Esophagus muscularis mucosa (tissue), 4 donors: ENCODE results near the gene NGEF. TPM values are rescaled to one million over a fixed set of nuclear protein-coding genes. Genes with fewer than 3 reads are reported as not detected.

Experiments used
- DNase-seq: peaks from one replicate; pipeline ENCODE4 v3.0.0-alpha.2; 2017; ENCODE audit errors: extremely low spot score
- H3K27ac ChIP-seq, 4 donors: fragments of 200-600 bp; sonication (generic); replicated peaks in 1 of 4; 1 replicate in 3 of 4; 2 replicates in 1 of 4; pipeline ENCODE4 v1.5.1; 2016 to 2019; ENCODE audit warnings: mild to moderate bottlenecking in 1 of 4
- H3K27me3 ChIP-seq, 4 donors: fragments of 200-600 bp; sonication (generic); one replicate each; pipeline versions ENCODE4 v1.5.1 to v1.6.0; 2016 to 2019
- H3K36me3 ChIP-seq, 4 donors: fragments of 200-600 bp; sonication (generic); one replicate each; pipeline ENCODE4 v1.5.1; 2016 to 2019
- H3K4me1 ChIP-seq, 4 donors: fragments of 200-600 bp; sonication (generic); one replicate each; pipeline ENCODE4 v1.5.1; 2016 to 2019
- H3K4me3 ChIP-seq, 4 donors: fragments of 200-600 bp; sonication (generic); 1 replicate in 2 of 4; 2 replicates in 2 of 4; pipeline ENCODE4 v1.5.1; 2016 to 2019; ENCODE audit warnings: mild to moderate bottlenecking in 4 of 4, moderate library complexity in 1 of 4
- H3K9me3 ChIP-seq, 4 donors: fragments of 200-600 bp; sonication (generic); 1 replicate in 3 of 4; 2 replicates in 1 of 4; pipeline ENCODE4 v1.5.1; 2016 to 2019
- CTCF ChIP-seq, 3 experiments: fragments of 200-600 bp in 2 of 3; fragments of 450-650 bp in 1 of 3; sonication (generic) in 2 of 3; IDR thresholded peaks; one replicate each; pipeline ENCODE4 v1.5.1; 2017 to 2019; ENCODE audit warnings: antibody characterized with exemption in 3 of 3, mild to moderate bottlenecking in 2 of 3, moderate library complexity in 1 of 3
- EP300 ChIP-seq: sonication (generic); formaldehyde crosslinking; IDR thresholded peaks from one replicate; pipeline ENCODE4 v1.6.1; 2017; ENCODE audit warnings: antibody characterized with exemption
- POLR2A ChIP-seq: fragments of 450-650 bp; IDR thresholded peaks from one replicate; pipeline ENCODE4 v1.6.1; 2017; ENCODE audit warnings: antibody characterized with exemption, moderate library complexity, mild to moderate bottlenecking, low read depth
- POLR2AphosphoS5 ChIP-seq, 2 donors: sonication (generic); formaldehyde crosslinking; IDR thresholded peaks; one replicate each; pipeline ENCODE4 v1.6.1; 2017; ENCODE audit warnings: antibody characterized with exemption in 2 of 2
- WGBS: methylation state at CpG from one replicate; pipeline ENCODE4 v1.1.5; 2018; 5-methylcytosine and 5-hydroxymethylcytosine counted together
- intact Hi-C: fragments of 100-400 bp; cut with DNase I; formaldehyde crosslinking; loops from one replicate; pipeline ENCODE4 v1.15.1; 2023
- total RNA-seq, 4 donors: library from RNA; depleted of rRNA; stranded (reverse); fragments of >200 nt; gene quantifications; one replicate each; pipeline versions ENCODE4 v1.1.0 to v1.2.1, GENCODE V29; 2016

NGEF gene
- total RNA-seq, 4 donors from 2014 or later = 0.33 to 0.98 (median 0.52) TPM; not detected in 1

- no peak for TF ChIP-seq CTCF (IDR thresholded peaks at IDR 0.05)
- no peak for TF ChIP-seq POLR2AphosphoS5 (IDR thresholded peaks at IDR 0.05)
- no peak for TF ChIP-seq EP300
- no peak for TF ChIP-seq POLR2A
- H3K27me3 ChIP-seq = no peaks in the 10 kb centered on the region
- H3K27ac ChIP-seq = no peak overlapping the region
- H3K9me3 ChIP-seq = no peaks in the 10 kb centered on the region
- intact Hi-C loops = no loop called here
- no peak for DNase-seq
- WGBS = 36% methylated on average over 9 of the region's 9 CpGs
- H3K36me3 ChIP-seq = peaks cover 33 to 89% (median 61%) of the 10 kb centered on the region in 4 donors
- H3K4me1 ChIP-seq = peaks cover 14 to 25% (median 17%) of the 10 kb centered on the region in 4 donors
- H3K4me3 ChIP-seq = no peak overlapping the region
Observed at GRCh38 chr2:232839411-232840079, 173.5 kb downstream of the NGEF start.

DNA sequence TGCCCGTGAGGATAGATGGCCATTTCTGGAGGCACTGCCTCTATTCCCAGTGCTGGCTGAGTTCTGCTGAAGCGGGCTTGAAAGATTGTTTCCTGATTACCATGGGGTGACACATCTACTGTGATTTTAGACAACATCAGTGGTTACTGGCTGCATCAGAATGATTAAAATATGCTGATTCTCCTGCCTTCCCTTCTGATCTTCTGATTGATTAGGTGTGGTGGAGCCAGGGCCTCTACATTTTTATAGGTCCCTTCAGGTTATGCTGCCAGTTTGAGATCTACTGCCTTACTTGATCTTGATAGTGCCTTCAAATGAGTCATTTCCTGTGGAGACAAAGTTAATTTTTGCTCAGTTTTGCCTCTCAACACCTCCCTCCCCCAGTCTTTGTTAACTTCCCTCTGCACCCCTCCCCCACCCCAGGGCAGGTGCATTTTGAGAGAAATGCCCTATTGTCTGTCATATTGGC, 174.6 kb downstream of the NGEF start:
- 46% methylated on average over 2 of the region's 2 CpGs for WGBS
- intact Hi-C loops = no loop called here
- peaks cover 14 to 25% (median 17%) of the 10 kb centered on the region in 4 donors for H3K4me1 ChIP-seq
- H3K36me3 ChIP-seq = peaks cover 37 to 88% (median 61%) of the 10 kb centered on the region in 4 donors
- H3K4me3 ChIP-seq = no peak overlapping the region
- DNase-seq = no peak
- TF ChIP-seq POLR2AphosphoS5 (IDR thresholded peaks at IDR 0.05) (no peak), CTCF (IDR thresholded peaks at IDR 0.05) (no peak), POLR2A (no peak), EP300 (no peak)
- H3K27ac ChIP-seq = no peak overlapping the region
- H3K27me3 ChIP-seq = no peaks in the 10 kb centered on the region
- H3K9me3 ChIP-seq = no peaks in the 10 kb centered on the region

- no peak for DNase-seq
- H3K27me3 ChIP-seq = no peaks in the 10 kb centered on the region
- peaks cover 39 to 89% (median 65%) of the 10 kb centered on the region in 4 donors for H3K36me3 ChIP-seq
- intact Hi-C loops = no loop called here
- H3K27ac ChIP-seq = no peak overlapping the region
- 93% methylated on average over 4 of the region's 4 CpGs for WGBS
- H3K9me3 ChIP-seq = no peaks in the 10 kb centered on the region
- TF ChIP-seq CTCF (IDR thresholded peaks at IDR 0.05) (no peak), POLR2AphosphoS5 (IDR thresholded peaks at IDR 0.05) (no peak), EP300 (no peak), POLR2A (no peak)
- H3K4me3 ChIP-seq = no peak overlapping the region
- H3K4me1 ChIP-seq = peaks cover 11 to 25% (median 17%) of the 10 kb centered on the region in 4 donors
Observed at GRCh38 chr2:232836934-232837333, 176.1 kb downstream of the NGEF start.

GRCh38 chr2:232835687-232836208, 177.3 kb downstream of the NGEF start:
- DNase-seq = no peak
- intact Hi-C loops = no loop called here
- no peak for TF ChIP-seq POLR2A
- no peak for TF ChIP-seq POLR2AphosphoS5 (IDR thresholded peaks at IDR 0.05)
- TF ChIP-seq EP300 = no peak
- TF ChIP-seq CTCF (IDR thresholded peaks at IDR 0.05) = no peak
- no peaks in the 10 kb centered on the region for H3K9me3 ChIP-seq
- H3K36me3 ChIP-seq = peaks cover 41 to 89% (median 65%) of the 10 kb centered on the region in 4 donors
- WGBS = 90% methylated on average over 14 of the region's 14 CpGs
- H3K4me1 ChIP-seq = peaks cover 11 to 25% (median 17%) of the 10 kb centered on the region in 4 donors
- H3K4me3 ChIP-seq = no peak overlapping the region
- H3K27ac ChIP-seq = no peak overlapping the region
- H3K27me3 ChIP-seq = no peaks in the 10 kb centered on the region
